Skeletal muscle tissue (tissue), 4 donors: ENCODE measurements around the gene VPREB3. TPM values are rescaled to one million over a fixed set of nuclear protein-coding genes. Genes with fewer than 3 reads are reported as not detected.

Experiments
- H3K27ac ChIP-seq: one replicate; pipeline ENCODE4 v1.7.0; 2013; ENCODE audit warnings: mild to moderate bottlenecking, low read depth, low read length, inconsistent platforms
- H3K27me3 ChIP-seq, 3 donors: one replicate each; pipeline ENCODE4 v1.7.0; 2013; ENCODE audit warnings: low read length in 3 of 3; ENCODE audit not compliant: control insufficient read depth in 3 of 3, insufficient read depth in 3 of 3
- H3K36me3 ChIP-seq, 3 donors: one replicate each; pipeline ENCODE4 v1.7.0; 2013; ENCODE audit warnings: low read length in 3 of 3; ENCODE audit not compliant: control insufficient read depth in 3 of 3, insufficient read depth in 3 of 3
- H3K4me1 ChIP-seq, 3 donors: one replicate each; pipeline ENCODE4 v1.7.0; 2013; ENCODE audit warnings: low read length in 3 of 3, mild to moderate bottlenecking in 3 of 3; ENCODE audit not compliant: control insufficient read depth in 3 of 3, insufficient read depth in 3 of 3
- H3K4me3 ChIP-seq, 3 donors: one replicate each; pipeline ENCODE4 v1.7.0; 2013; ENCODE audit warnings: low read length in 3 of 3
- H3K9ac ChIP-seq, 3 donors: one replicate each; pipeline ENCODE4 v1.7.0; 2013; ENCODE audit warnings: low read length in 3 of 3, mild to moderate bottlenecking in 3 of 3, moderate library complexity in 2 of 3, low read depth in 1 of 3
- H3K9me3 ChIP-seq, 3 donors: one replicate each; pipeline ENCODE4 v1.7.0; 2013; ENCODE audit warnings: low read length in 3 of 3; ENCODE audit not compliant: control insufficient read depth in 3 of 3
- total RNA-seq: library from RNA; depleted of rRNA; stranded (reverse); fragments of >200 nt; gene quantifications from one replicate; pipeline ENCODE4 v1.2.3, GENCODE V29; 2014
- donor health status: Osteomylitis.

VPREB3 gene
- total RNA-seq, 1 donor from 2014 or later, result not detected

- H3K9ac ChIP-seq, result no peak overlapping the region
- no peak overlapping the region for H3K27ac ChIP-seq
- H3K9me3 ChIP-seq, result no peaks in the 10 kb centered on the region
- H3K36me3 ChIP-seq, result peaks cover 6 to 10% (median 9%) of the 10 kb centered on the region in 3 donors
- H3K4me1 ChIP-seq, result peaks cover 6 to 19% (median 10%) of the 10 kb centered on the region in 3 donors
- H3K27me3 ChIP-seq, result no peaks in the 10 kb centered on the region
- H3K4me3 ChIP-seq, result no peak overlapping the region
These were observed 35.7 kb downstream of the VPREB3 start for GRCh38 chr22:23718371-23719165.

- peaks cover 6 to 19% (median 10%) of the 10 kb centered on the region in 3 donors for H3K4me1 ChIP-seq
- H3K36me3 ChIP-seq, result peaks cover 12 to 16% (median 12%) of the 10 kb centered on the region in 3 donors
- H3K27ac ChIP-seq, result peak overlapping the region; percentile 70
- H3K27me3 ChIP-seq, result no peaks in the 10 kb centered on the region
- peak overlapping the region; percentile 84 to 89 (median 89) for H3K9ac ChIP-seq
- no peaks in the 10 kb centered on the region for H3K9me3 ChIP-seq
- peak overlapping the region; percentile 82 to 98 (median 97) for H3K4me3 ChIP-seq
These were observed 37.1 kb downstream of the VPREB3 start for GRCh38 chr22:23716811-23717801.

- peaks cover 6 to 19% (median 10%) of the 10 kb centered on the region in 3 donors for H3K4me1 ChIP-seq
- peak overlapping the region in 2 of 3 donors; percentile 97 to 98 for H3K4me3 ChIP-seq
- H3K36me3 ChIP-seq, result peaks cover 17 to 25% (median 22%) of the 10 kb centered on the region in 3 donors
- no peak overlapping the region for H3K27ac ChIP-seq
- no peaks in the 10 kb centered on the region for H3K27me3 ChIP-seq
- no peaks in the 10 kb centered on the region for H3K9me3 ChIP-seq
- no peak overlapping the region for H3K9ac ChIP-seq
These were observed 38.3 kb downstream of the VPREB3 start for GRCh38 chr22:23715806-23716375.

- Histone ChIP-seq H3K36me3 (peaks cover 19 to 35% (median 29%) of the 10 kb centered on the region in 3 donors), H3K4me3 (no peak overlapping the region), H3K9me3 (no peaks in the 10 kb centered on the region), H3K27me3 (no peaks in the 10 kb centered on the region), H3K9ac (peak overlapping the region in 1 of 3 donors; percentile 33), H3K27ac (no peak overlapping the region), H3K4me1 (peaks cover 6 to 19% (median 10%) of the 10 kb centered on the region in 3 donors)
These were observed 39.3 kb downstream of the VPREB3 start for GRCh38 chr22:23714596-23715578.

GRCh38 chr22:23713696-23714595 lies 40.3 kb downstream of the VPREB3 start:
- no peak overlapping the region for H3K4me3 ChIP-seq
- no peak overlapping the region for H3K9ac ChIP-seq
- no peak overlapping the region for H3K27ac ChIP-seq
- H3K27me3 ChIP-seq, result no peaks in the 10 kb centered on the region
- no peaks in the 10 kb centered on the region for H3K9me3 ChIP-seq
- peaks cover 27 to 44% (median 39%) of the 10 kb centered on the region in 3 donors for H3K36me3 ChIP-seq
- peaks cover 6 to 19% (median 10%) of the 10 kb centered on the region in 3 donors for H3K4me1 ChIP-seq

- Histone ChIP-seq H3K4me3 (no peak overlapping the region), H3K9me3 (no peaks in the 10 kb centered on the region), H3K4me1 (peaks cover 2 to 14% (median 7%) of the 10 kb centered on the region in 3 donors), H3K9ac (no peak overlapping the region), H3K27me3 (no peaks in the 10 kb centered on the region), H3K27ac (no peak overlapping the region), H3K36me3 (peaks cover 35 to 53% (median 48%) of the 10 kb centered on the region in 3 donors)
These were observed 42.0 kb downstream of the VPREB3 start for GRCh38 chr22:23712256-23712655.

- H3K9ac ChIP-seq, result no peak overlapping the region
- no peaks in the 10 kb centered on the region for H3K4me1 ChIP-seq
- peaks cover 56 to 80% (median 73%) of the 10 kb centered on the region in 3 donors for H3K36me3 ChIP-seq
- no peaks in the 10 kb centered on the region for H3K27me3 ChIP-seq
- H3K4me3 ChIP-seq, result no peak overlapping the region
- no peaks in the 10 kb centered on the region for H3K9me3 ChIP-seq
- no peak overlapping the region for H3K27ac ChIP-seq
These were observed 45.1 kb downstream of the VPREB3 start for GRCh38 chr22:23709107-23709506.

GRCh38 chr22:23708270-23708669 lies 46.0 kb downstream of the VPREB3 start:
- H3K9ac ChIP-seq, result no peak overlapping the region
- peaks cover 53 to 79% (median 73%) of the 10 kb centered on the region in 3 donors for H3K36me3 ChIP-seq
- H3K27me3 ChIP-seq, result no peaks in the 10 kb centered on the region
- no peak overlapping the region for H3K27ac ChIP-seq
- no peaks in the 10 kb centered on the region for H3K4me1 ChIP-seq
- no peaks in the 10 kb centered on the region for H3K9me3 ChIP-seq
- H3K4me3 ChIP-seq, result no peak overlapping the region
